Natural killer cell treated with Interleukin-12 subunit alpha and Interleukin-12 subunit beta and Interleukin-15 and Interleukin-18, amount 100 ng/mL, for 72 hours (primary cell): ENCODE measurements around the gene TMC2. TPM values are rescaled to one million over a fixed set of nuclear protein-coding genes. Genes with fewer than 3 reads are reported as not detected.
"Not testable (repeated sequence)": the region's sequence is repeated elsewhere in the genome, so short reads cannot be mapped to it uniquely, and the experiment has no call there.

ENCODE experiments used
- ATAC-seq, 2 donors: fragments of 150-1000 bp; cut with Tn5 transposase in 1 of 2; sonication (Bioruptor Pico), chemical (Tn5 transposase) in 1 of 2; 2 replicates each; pipeline ENCODE4 v1.10.0; 2021
- DNase-seq: peaks from one replicate; pipeline ENCODE4 v3.0.0; 2022; ENCODE audit warnings: low spot score
- H3K27ac Mint-ChIP-seq, 2 donors: 1 replicate in 1 of 2; 2 replicates in 1 of 2; pipeline ENCODE4 v1.8.0; 2022; ENCODE audit warnings: mixed read lengths in 2 of 2, mild to moderate bottlenecking in 1 of 2, moderate library complexity in 1 of 2
- H3K27me3 Mint-ChIP-seq, 2 donors: 1 replicate in 1 of 2; 2 replicates in 1 of 2; pipeline ENCODE4 v1.8.0; 2022; ENCODE audit warnings: mixed read lengths in 2 of 2
- H3K36me3 Mint-ChIP-seq: one replicate; pipeline ENCODE4 v1.8.0; 2022; ENCODE audit warnings: mixed read lengths
- H3K4me1 Mint-ChIP-seq, 2 donors: 1 replicate in 1 of 2; 2 replicates in 1 of 2; pipeline ENCODE4 v1.8.0; 2022; ENCODE audit warnings: low read depth in 2 of 2, mixed read lengths in 2 of 2, mild to moderate bottlenecking in 1 of 2
- H3K4me3 Mint-ChIP-seq: one replicate; pipeline ENCODE4 v1.8.0; 2022; ENCODE audit warnings: mixed read lengths
- H3K9me3 Mint-ChIP-seq: 2 replicates; pipeline ENCODE4 v1.8.0; 2022; ENCODE audit warnings: mixed read lengths
- total RNA-seq, 2 donors: library from RNA; stranded (reverse); gene quantifications; one replicate each; pipeline ENCODE4 v1.2.3, GENCODE V29; 2022

Gene TMC2
- not detected for total RNA-seq

- no peaks in the 10 kb centered on the region for H3K9me3 Mint-ChIP-seq
- H3K4me3 Mint-ChIP-seq: no peak within 1 kb of the TSS
- no peak within 1 kb of the TSS for H3K27ac Mint-ChIP-seq
These were observed at the start of gene TMC2 for GRCh38 chr20:2536560-2536986. TSS of gene TMC2 (plus strand) at chr20:2536573. CDS start at chr20:2536622, 49 bp downstream.

DNA sequence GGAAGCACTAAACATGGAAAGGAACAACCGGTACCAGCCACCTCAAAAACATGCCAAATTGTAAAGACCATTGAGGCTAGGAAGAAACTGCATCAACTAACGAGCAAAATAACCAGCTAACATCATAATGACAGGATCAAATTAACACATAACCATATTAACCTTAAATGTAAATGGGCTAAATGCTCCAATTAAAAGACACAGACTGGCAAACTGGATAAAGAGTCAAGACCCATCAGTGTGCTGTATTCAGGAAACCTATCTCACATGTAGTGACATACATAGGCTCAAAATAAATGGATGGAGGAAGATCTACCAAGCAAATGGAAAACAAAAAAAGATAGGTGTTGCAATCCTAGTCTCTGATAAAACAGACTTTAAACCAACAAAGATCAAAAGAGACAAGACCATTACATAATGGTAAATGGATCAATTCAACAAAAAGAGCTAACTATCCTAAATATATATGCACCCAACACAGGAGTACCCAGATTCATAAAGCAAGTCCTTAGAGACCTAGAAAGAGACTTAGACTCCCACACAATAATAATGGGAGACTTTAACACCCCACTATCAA is 33.5 kb upstream of the TMC2 start:
- H3K36me3 Mint-ChIP-seq: peaks cover 13% of the 10 kb centered on the region
- H3K4me3 Mint-ChIP-seq, DNase-seq, ATAC-seq, H3K4me1 Mint-ChIP-seq, H3K27me3 Mint-ChIP-seq, H3K9me3 Mint-ChIP-seq, H3K27ac Mint-ChIP-seq: not testable (repeated sequence)

More at GRCh38 chr20:2536560-2536986, at the start of gene TMC2:
- H3K4me1 Mint-ChIP-seq: no peaks in the 10 kb centered on the region
- ATAC-seq (no peak), DNase-seq (no peak)
- peaks cover 23 to 29% of the 10 kb centered on the region in 2 donors for H3K27me3 Mint-ChIP-seq
- H3K36me3 Mint-ChIP-seq: no peaks in the 10 kb centered on the region

DNA sequence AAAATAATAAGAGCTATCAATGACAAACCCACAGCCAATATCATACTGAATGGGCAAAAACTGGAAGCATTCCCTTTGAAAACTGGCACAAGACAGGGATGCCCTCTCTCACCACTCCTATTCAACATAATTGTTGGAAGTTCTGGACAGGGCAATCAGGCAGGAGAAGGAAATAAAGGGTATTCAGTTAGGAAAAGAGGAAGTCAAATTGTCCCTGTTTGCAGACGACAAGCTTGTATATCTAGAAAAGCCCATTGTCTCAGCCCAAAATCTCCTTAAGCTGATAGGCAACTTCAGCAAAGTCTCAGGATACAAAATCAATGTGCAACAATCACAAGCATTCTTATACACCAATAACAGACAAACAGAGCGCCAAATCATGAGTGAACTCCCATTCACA is 31.6 kb upstream of the TMC2 start:
- DNase-seq, H3K9me3 Mint-ChIP-seq, H3K27ac Mint-ChIP-seq, H3K36me3 Mint-ChIP-seq, ATAC-seq, H3K27me3 Mint-ChIP-seq, H3K4me3 Mint-ChIP-seq: not testable (repeated sequence)
- peaks cover 10 to 14% of the 10 kb centered on the region in 2 donors for H3K4me1 Mint-ChIP-seq

GRCh38 chr20:2506426-2506825 is 29.9 kb upstream of the TMC2 start:
- not testable (repeated sequence) for H3K27ac Mint-ChIP-seq, ATAC-seq, H3K36me3 Mint-ChIP-seq, DNase-seq, H3K27me3 Mint-ChIP-seq, H3K4me3 Mint-ChIP-seq, H3K9me3 Mint-ChIP-seq
- H3K4me1 Mint-ChIP-seq: peaks cover 10 to 14% of the 10 kb centered on the region in 2 donors

- Mint-ChIP-seq H3K4me1 (peaks cover 10 to 14% of the 10 kb centered on the region in 2 donors), H3K27ac (no peak overlapping the region), H3K36me3 (no peaks in the 10 kb centered on the region), H3K9me3 (no peaks in the 10 kb centered on the region), H3K4me3 (peak overlapping the region; percentile 99), H3K27me3 (peaks cover 6 to 8% of the 10 kb centered on the region in 2 donors)
- DNase-seq (no peak), ATAC-seq (no peak)
These were observed 28.9 kb upstream of the TMC2 start for GRCh38 chr20:2507464-2507863.

DNA sequence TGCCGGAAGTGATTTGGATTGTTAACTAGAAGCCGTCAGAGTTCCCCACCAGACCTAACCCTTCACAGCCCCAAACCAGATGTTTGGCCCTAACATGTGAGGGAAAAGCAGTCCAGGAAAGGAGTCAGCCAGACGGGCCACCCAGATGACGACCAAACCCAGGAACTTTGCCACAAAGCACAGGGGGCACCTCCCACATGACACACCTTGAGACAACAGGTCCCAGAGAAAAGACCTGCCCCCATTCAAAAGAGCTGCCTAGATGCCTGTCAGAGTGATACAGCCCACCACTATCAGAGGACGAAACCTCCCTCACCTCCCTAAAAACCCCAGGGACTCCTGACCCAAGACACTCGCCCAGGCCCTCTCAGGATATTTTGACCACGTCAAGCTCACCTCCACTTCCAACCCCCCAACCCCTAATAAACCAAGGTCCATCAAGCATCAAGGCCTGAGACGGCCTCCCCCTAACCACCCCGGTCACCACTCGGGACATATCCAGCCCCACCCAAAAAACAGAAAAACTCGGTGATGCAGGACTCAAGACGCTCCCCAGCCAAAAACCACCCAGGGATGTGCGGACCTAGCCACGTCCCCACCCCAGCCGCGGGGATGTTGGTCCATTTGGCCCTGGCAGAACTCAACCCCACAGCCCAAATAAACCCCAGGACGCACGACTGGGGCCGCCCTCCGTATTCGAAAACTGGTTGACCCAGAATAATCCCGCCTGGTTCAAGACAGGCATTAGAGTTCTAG is 28.3 kb upstream of the TMC2 start:
- Mint-ChIP-seq H3K27me3 (peaks cover 6 to 8% of the 10 kb centered on the region in 2 donors), H3K4me3 (peak overlapping the region; percentile 99), H3K36me3 (no peaks in the 10 kb centered on the region), H3K27ac (peak overlapping the region; percentile 84 to 97), H3K4me1 (peaks cover 10 to 14% of the 10 kb centered on the region in 2 donors), H3K9me3 (no peaks in the 10 kb centered on the region)
- no peak for DNase-seq
- peak; percentile 11 to 17 for ATAC-seq

DNA sequence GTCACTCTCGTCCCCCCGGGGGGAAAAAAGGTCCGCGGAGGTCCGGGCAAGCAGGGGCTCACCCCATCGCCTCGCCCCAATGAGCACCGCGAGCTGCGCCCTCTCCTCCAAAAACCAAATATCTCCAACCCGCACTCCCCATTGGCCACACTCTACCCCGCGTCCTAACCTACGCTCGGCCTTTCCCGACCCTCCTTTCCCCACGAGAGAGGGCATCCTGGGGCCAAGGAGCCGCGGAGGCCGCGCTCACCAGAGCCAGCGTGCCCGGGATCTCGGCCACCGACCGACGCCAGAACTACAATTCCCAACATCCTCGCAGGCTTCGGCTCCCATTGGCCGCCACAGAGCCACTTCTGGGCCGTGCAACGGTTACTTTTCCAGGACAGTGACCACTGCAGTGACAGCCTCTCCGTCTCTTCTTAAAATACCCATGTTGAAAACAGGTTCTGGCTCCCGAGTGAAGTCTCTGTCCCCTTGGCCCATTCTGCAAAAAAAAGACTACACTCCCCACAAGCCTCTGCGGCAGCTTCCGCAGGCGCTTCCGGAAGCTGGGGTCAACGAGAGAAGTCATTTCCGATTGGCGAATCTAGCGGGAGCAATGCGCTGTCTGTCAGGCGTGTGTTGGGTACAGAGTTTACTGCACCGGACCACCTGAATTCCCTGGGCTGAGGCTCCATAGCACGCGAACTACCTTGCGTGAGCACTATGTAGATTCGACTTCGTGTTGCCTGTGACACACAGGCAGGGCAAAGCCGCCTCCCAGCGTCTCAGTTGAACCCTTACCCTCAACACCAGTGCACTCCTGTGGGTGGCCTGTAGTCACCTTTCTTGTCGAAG is 27.5 kb upstream of the TMC2 start, which contains the start of gene ZNF343:
TSS of gene ZNF343 (minus strand) at position 285 of the 837 bp plus-strand sequence. CDS start 15,020 bp downstream, outside the sequence.
- ATAC-seq: peak; percentile 96 to 97
- H3K27ac Mint-ChIP-seq: peak within 1 kb of the TSS; percentile 84 to 97
- peaks cover 9 to 12% of the 10 kb centered on the region in 2 donors for H3K27me3 Mint-ChIP-seq
- peaks cover 10 to 14% of the 10 kb centered on the region in 2 donors for H3K4me1 Mint-ChIP-seq
- H3K36me3 Mint-ChIP-seq: no peaks in the 10 kb centered on the region
- peak within 1 kb of the TSS; percentile 99 for H3K4me3 Mint-ChIP-seq
- DNase-seq: peak; percentile 77
- H3K9me3 Mint-ChIP-seq: no peaks in the 10 kb centered on the region

DNA sequence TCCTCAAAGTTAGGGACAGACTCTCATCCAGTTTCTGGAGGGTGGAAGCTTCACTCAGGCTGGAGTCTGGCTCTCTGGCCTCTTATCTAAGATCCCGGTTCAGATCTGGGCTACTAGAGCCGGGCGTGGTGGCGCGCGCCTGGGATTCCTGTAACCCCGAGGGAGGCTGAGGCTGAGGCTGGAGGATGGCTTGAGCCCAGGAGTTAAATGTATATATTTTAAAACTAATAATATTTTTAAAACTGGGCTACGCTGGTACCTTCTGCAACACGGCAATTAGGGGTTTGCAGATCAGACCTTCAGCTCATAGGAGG is 26.9 kb upstream of the TMC2 start:
- peaks cover 9 to 15% of the 10 kb centered on the region in 2 donors for H3K27me3 Mint-ChIP-seq
- H3K27ac Mint-ChIP-seq: peak overlapping the region; percentile 84 to 97
- H3K4me3 Mint-ChIP-seq: peak overlapping the region; percentile 99
- no peak for DNase-seq
- no peak for ATAC-seq
- H3K36me3 Mint-ChIP-seq: no peaks in the 10 kb centered on the region
- no peaks in the 10 kb centered on the region for H3K9me3 Mint-ChIP-seq
- H3K4me1 Mint-ChIP-seq: peaks cover 10 to 14% of the 10 kb centered on the region in 2 donors

- Mint-ChIP-seq H3K36me3 (no peaks in the 10 kb centered on the region), H3K27ac (no peak overlapping the region), H3K9me3 (no peaks in the 10 kb centered on the region), H3K4me1 (peaks cover 10 to 12% of the 10 kb centered on the region in 2 donors), H3K4me3 (peak overlapping the region; percentile 99), H3K27me3 (peaks cover 11 to 15% of the 10 kb centered on the region in 2 donors)
- DNase-seq: no peak
- no peak for ATAC-seq
These were observed 26.6 kb upstream of the TMC2 start for GRCh38 chr20:2509794-2510193.

GRCh38 chr20:2515203-2515602 is 21.2 kb upstream of the TMC2 start:
- H3K27ac Mint-ChIP-seq: no peak overlapping the region
- H3K27me3 Mint-ChIP-seq: peaks cover 12 to 15% of the 10 kb centered on the region in 2 donors
- no peaks in the 10 kb centered on the region for H3K9me3 Mint-ChIP-seq
- ATAC-seq (no peak), DNase-seq (no peak)
- H3K4me1 Mint-ChIP-seq: no peaks in the 10 kb centered on the region
- no peak overlapping the region for H3K4me3 Mint-ChIP-seq
- H3K36me3 Mint-ChIP-seq: no peaks in the 10 kb centered on the region

GRCh38 chr20:2516399-2516798 is 20.0 kb upstream of the TMC2 start:
- no peak overlapping the region for H3K4me3 Mint-ChIP-seq
- no peaks in the 10 kb centered on the region for H3K4me1 Mint-ChIP-seq
- no peak for ATAC-seq
- H3K36me3 Mint-ChIP-seq: no peaks in the 10 kb centered on the region
- no peaks in the 10 kb centered on the region for H3K9me3 Mint-ChIP-seq
- DNase-seq: no peak
- peaks cover 9 to 15% of the 10 kb centered on the region in 2 donors for H3K27me3 Mint-ChIP-seq
- H3K27ac Mint-ChIP-seq: no peak overlapping the region

DNA sequence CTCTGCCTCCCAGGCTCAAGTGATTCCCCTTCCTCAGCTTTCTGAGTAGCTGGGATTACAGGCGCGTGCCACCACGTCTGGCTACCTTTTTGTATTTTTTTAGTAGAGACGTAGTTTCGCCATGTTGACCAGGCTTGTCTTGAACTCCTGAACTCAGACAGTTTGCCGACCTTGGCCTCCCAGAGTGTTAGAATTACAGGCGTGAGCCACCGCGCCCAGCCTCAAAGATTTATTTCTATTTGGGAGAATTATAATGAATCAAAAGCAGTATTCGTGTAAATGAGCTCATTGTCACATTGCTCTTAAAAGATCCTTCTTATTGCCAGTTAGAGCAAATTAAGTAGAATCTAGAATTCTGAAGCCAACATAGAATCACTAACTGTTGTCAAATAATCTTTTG is 18.3 kb upstream of the TMC2 start:
- H3K4me3 Mint-ChIP-seq: no peak overlapping the region
- H3K9me3 Mint-ChIP-seq: no peaks in the 10 kb centered on the region
- no peak overlapping the region for H3K27ac Mint-ChIP-seq
- peaks cover 6 to 7% of the 10 kb centered on the region in 2 donors for H3K27me3 Mint-ChIP-seq
- no peak for DNase-seq
- no peaks in the 10 kb centered on the region for H3K36me3 Mint-ChIP-seq
- peaks cover 0 to 3% of the 10 kb centered on the region in 2 donors for H3K4me1 Mint-ChIP-seq
- ATAC-seq: no peak

GRCh38 chr20:2518558-2518957 is 17.8 kb upstream of the TMC2 start:
- Mint-ChIP-seq H3K4me1 (peaks cover 0 to 3% of the 10 kb centered on the region in 2 donors), H3K36me3 (no peaks in the 10 kb centered on the region), H3K4me3 (no peak overlapping the region), H3K9me3 (no peaks in the 10 kb centered on the region), H3K27ac (no peak overlapping the region), H3K27me3 (peaks cover 6% of the 10 kb centered on the region in 2 donors)
- DNase-seq (no peak), ATAC-seq (no peak)
